HG02642 (cell line): ENCODE measurements around the gene CD207.

Experiments
- ATAC-seq: cut with Tn5 transposase; IDR thresholded peaks from one replicate; pipeline ENCODE4 v1.9.1; 2021; ENCODE audit warnings: mild to moderate bottlenecking; ENCODE audit not compliant: unreplicated experiment, poor library complexity

Gene CD207

DNA sequence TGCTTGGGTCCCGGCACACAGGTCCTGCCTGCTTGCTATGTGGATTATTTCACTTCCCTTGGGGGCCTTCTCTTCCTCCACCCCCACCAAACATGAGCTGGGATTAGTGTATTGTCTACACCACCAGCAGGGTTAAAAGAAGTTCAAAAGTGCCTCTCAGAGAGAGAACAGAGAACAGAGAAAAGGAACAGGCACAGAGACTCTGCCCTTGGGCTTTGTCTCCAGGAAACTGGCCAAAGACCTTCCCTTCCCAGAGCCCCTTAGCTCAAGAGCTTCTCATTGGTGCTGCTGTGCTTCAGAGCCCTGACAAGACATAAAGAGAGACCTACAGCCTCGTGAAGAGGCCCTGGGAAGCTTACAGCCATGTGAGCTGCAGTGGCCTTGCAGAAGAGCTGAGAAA lies 38.1 kb downstream of the CD207 start:
- no peak for ATAC-seq

- ATAC-seq, result no peak
These were observed 39.4 kb downstream of the CD207 start for GRCh38 chr2:70796262-70796661.

GRCh38 chr2:70795164-70795995 lies 40.2 kb downstream of the CD207 start:
- ATAC-seq, result no peak

DNA sequence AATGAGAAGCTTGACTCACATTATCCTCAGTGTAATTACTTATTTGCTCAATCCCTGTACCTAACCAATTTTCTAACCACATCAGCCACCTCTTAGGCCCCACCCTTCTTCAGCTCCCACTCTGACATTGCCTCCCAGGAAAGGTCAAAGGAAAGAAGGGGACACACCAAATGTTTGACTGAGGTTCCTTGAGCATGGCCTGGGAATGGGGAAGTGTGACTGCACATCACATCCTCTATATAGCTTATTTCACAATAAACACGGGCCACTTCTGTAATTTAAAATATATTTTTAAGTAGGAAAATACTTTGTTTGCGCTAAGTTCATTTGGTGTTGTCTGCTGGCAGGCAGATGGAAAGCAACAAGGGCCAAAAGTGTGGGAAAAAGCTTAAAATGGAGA lies 42.2 kb downstream of the CD207 start:
- no peak for ATAC-seq

DNA sequence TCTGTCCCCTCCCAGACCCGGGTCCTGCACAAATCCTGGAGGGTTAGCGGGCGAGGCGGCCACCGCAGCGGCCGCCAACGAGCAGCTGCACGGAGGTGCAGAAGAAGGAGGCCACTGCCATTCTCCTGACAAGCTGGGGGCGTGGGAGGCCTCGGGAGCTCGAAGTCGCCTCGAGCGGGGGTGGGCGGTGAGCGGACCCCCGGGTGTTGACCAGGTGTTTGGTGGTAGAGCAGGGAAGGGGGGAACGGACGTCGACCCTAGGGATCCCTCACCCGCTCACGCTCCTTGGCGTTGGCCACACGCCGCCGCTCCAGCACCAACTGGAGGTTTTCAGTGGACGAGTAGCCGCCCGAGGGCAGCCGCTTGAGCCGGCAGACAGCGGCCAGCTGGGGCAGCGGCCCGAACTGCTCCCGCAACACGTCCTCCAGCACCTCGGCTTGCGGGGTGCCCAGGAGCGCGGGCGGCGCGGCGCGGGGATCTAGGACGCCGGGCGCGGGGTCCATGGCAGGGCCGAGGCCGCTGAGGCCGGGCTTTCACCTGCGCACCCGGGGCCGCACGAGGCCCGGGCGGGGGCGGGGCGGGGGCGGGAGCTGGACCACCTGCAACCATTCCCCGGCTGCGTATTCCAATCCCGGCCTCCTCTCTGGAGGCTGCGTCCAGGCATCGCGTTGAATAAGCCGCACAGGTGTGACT lies 45.3 kb downstream of the CD207 start, which contains the start of gene FIGLA:
Gene FIGLA, minus strand, starts transcription at position 508 of the 693 bp plus-strand sequence. Its CDS starts 5 bp downstream, at position 503.
- no peak for ATAC-seq

- ATAC-seq, result no peak
These were observed 46.1 kb downstream of the CD207 start for GRCh38 chr2:70789304-70790135.

- ATAC-seq, result peak; percentile 46
These were observed 50.3 kb downstream of the CD207 start for GRCh38 chr2:70785137-70785911.

DNA sequence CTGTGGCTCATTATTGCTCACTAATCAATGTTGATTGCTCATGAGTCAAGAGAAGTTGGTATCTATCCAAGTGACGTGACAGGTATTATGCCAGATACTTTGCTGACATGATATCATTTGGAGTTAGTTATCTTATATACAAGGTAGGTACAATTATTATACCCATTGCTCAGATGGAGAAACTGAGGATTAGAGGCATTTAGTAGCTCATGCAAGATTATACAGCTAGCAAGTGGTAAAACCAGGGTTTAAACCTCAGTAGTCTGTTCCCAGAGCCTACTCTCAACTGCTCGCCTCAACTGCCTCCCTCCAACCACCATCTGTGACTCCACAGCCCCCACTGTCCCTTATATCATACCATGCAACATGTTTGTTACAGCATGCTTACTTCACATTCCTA lies 51.3 kb downstream of the CD207 start:
- ATAC-seq, result no peak
